C1 segment of cervical spinal cord (tissue), 14 donors: Measurements from ENCODE around the gene PRLR.
"Not testable (repeated sequence)": the region's sequence is repeated elsewhere in the genome, so short reads cannot be mapped to it uniquely, and the experiment has no call there.

Experiments
- DNase-seq, 14 donors: peaks; one replicate each; lab custom pipeline; 2025; lab: John Stamatoyannopoulos, UW

Gene PRLR

DNA sequence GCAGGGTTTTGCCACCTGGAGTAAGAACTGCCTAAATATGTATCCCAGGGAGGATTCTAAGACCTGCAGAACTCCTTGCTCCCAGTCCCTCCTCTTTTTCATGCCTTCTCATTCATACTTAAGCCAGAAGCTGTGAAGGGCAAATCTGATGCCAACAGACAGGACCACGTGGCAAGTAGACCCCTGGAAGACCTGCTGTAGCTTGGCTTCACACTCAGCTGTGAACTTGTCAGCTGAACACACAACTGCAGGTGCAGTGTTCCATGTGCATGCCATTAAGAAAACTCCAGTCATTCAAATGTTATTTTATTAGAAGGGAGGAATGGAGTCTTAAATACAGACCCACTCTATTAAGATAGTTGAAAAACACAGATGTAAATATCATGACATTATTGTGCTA lies 103.3 kb downstream of the PRLR start:
- DNase-seq = no peak

DNA sequence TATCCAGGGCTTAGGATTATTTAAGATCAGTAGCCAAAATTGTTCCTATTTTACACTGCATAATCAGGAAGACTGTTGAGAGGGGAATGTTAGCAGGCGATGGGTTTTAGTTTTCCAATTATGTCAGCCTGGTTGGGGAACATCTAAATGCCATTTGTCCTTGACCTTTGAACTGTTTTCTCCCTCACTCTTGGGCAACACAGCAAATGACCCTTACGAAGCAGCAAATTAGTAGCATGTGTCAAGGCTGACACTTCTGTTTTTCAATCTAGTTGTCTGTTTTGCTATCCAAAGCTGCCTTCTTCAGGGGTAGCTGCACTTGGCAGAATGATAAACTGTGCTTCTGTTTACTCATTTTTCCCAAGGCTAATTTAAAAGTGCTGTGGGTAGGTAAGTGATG lies 104.5 kb downstream of the PRLR start:
- no peak for DNase-seq

DNA sequence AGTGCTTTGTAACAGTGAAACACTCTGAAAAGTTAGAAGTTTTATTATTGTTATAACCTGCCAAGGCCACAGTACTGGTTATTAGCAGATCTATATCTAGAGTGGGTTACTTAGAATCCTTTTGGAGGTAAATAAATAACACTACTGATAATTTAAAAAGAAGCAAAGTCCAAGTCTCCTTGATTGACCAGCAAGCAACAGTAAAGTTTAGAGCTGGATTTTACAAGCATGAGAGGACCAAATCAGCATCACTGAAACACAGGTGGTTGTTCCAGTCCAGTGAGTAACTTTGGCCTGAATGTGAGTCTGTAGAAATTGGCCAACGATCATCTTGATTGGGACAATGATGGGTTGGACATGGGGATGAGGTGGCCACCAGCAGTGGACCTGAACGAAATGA lies 105.4 kb downstream of the PRLR start:
- no peak for DNase-seq

DNA sequence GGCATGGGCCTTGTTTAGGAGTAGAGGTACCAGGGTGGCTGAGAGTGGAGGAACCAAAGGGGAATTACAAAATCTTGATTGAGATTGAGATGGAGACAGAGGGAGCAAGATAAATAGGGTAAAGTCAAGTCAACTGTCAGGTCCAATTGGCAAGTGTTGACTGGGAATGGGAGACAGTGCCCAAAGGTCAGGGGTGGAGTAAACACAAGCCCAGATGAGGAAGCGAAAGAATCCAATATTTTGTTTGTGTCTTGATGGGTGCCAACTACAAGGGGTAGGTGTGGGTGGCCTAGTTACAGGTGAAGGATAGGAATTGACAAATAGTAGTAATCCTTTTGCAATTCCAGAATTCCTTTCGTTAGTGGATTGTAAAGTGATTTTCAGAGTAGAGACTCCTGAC lies 107.5 kb downstream of the PRLR start:
- DNase-seq = no peak

DNA sequence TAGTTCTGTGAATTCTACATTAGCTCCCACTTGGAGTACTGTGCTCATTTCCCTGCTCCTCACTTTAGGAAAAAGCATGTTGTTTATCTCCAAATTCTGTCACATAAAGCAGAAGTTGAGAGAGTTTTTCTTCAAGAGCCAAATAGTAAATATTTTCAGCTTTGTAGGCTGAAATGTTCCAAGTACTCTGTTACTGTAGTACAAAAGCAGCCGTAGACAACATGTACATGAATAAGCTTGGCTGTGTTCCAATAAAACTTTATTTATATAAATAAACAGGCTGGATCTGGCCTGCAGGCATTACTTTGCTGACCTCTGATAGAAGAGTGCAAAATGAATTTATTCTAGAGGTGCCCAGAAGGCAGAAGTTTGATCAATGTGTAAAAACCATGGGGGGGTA lies 109.6 kb downstream of the PRLR start:
- DNase-seq = no peak

DNA sequence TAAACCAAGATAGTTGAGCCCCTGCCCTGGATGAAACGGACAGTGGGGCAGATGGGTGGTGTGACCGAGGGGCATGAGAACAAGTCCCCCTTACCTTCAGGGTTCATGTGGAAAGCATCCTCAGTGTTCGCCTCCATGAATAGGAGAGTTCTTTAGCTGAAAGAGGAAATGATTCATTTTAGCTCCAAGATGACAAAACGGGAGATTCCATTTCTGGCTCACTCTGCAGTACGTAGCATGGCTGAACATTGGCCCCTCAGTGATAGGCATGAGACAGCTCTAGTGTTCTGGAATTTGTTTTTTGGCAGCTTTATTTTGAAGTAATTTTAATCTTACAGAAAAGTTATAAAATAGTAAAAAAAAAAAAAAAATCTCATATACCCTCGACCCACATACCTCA lies 112.3 kb downstream of the PRLR start:
- DNase-seq = no peak

DNA sequence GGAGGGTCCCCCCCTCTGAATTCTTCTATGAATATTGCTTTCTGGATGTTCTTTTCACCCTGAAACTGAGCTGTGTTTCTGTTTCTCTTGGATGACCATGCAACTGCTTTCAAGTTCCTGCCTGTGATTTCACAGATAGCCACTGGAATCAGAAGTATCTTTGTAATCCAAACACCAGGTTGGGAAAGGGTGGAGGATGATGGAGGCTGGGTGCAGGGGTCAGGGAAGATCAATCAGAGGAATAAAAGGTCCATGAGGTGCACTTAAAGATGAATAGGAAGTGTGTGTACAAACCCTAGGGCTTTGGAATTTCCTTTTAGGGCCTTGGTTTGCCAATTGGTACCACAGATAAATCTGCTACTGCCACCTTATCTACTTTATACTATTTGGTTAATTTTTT lies 114.4 kb downstream of the PRLR start:
- no peak for DNase-seq

DNA sequence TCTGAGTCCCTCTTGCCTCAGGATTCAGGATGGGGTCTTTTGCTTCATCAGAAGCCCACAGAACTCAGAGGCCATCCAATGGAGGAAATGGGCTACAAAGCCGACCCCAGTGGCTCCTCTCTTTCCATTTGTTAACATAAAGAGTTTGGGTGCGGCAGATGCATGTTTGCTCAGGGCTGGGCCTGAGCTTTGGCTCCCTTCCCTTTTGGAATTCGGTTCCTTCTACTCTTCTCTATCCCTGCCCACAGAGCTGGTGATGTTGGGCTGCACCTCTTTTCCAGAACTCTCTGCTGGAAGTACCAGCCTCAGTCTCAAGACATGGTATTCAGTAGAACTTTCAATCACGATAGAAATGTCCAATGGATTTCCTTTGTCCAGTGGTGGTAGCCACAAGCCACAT lies 115.6 kb downstream of the PRLR start:
- DNase-seq = no peak

DNA sequence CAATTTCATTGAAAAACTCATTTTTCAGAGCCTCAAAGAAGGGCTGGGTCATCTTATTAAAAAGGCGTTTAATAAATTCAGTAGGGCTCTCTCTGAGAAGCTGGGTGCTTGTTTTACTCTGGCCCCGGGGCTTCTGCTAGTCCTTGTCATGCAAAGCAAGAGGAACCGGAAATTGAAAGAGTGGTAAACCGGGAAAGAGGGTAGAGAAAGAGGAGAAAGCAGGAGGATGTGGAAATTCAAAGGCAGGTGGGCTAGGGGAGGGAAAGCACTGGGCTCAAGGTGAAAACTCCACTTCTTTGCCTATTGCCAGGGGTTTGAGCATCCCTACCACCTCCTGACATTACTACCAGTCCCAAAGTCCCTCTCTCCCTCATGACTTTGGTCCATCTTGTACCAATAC lies 118.0 kb downstream of the PRLR start:
- DNase-seq = no peak

DNA sequence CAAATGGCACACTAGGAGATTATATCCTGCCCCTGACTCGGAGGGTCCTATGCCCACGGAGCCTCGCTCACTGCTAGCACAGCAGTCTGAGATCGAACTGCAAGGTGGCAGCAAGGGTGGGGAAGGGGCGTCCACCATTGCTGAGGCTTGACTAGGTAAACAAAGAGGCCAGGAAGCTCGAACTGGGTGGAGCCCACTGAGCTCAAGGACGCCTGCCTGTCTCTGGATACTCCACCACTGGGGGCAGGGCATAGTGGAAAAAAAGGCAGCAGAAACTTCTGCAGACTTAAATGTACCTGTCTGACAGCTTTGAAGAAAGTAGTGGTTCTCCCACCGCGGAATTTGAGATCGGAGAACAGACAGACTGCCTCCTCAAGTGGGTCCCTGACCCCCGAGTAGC lies 125.7 kb downstream of the PRLR start:
- not testable (repeated sequence) for DNase-seq

DNA sequence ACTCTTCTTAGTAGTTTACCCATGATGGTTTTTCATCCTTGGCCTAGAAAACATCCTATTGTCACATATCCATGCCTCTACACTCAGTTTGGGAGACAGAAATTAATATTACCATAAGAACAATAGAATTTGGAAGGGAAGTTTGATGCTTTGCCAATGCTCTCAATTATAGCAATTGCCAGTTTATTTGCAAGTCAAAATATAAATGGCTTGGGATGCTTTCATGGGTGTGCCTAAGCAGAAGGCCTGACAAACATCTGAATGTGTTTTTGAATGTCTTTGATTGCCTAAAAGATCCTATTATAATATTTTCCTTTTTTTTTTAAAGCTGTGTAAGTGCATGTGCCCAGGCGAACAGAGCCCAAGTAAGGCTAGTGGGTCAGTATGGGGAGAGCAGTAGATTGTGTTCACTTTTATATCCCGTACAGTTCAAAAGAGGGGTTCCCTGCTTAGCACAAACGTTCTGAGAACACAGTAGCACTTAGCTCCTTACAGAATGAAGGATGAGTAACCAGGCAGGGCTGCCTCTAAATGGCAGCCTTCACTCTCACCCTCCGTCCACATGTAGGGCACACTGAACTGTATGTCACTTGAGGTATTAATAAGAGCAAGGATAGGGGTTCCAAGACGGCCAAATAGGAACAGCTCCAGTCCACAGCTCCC lies 126.5 kb downstream of the PRLR start:
- DNase-seq = no peak

DNA sequence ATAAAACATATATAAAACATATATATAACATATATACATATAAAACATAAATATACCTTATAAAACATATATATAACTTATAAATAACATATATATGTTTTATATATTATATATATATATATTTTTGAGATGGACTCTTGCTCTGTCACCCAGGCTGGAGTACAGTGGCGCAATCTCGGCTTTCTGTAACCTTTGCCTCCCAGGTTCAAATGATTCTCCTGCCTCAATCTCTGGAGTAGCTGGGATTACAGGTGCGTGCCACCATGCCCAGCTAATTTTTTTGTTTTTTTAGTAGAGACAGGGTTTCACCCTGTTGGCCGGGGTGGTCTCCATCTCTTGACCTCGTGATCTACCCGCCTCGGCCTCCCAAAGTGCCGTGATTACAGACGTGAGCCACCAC lies 128.6 kb downstream of the PRLR start:
- DNase-seq = not testable (repeated sequence)

DNA sequence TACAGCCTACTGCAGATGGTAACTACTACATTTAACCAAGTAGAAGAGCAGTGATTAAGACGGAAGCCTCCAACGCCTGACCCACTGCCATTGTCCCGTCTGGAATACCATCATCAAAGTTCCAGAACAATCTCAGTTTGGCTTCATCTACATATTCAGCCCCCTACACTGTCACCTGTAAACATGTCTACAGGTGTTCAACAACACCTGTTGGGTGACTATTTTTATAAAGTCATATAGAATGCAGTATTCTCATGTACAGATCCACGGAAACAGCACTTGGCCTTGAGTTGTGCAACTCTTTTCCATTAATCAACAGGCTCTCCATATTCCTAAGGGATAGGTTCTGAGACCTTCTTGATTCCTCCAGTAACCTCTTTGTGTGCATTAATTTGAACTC lies 129.3 kb downstream of the PRLR start:
- no peak for DNase-seq

DNA sequence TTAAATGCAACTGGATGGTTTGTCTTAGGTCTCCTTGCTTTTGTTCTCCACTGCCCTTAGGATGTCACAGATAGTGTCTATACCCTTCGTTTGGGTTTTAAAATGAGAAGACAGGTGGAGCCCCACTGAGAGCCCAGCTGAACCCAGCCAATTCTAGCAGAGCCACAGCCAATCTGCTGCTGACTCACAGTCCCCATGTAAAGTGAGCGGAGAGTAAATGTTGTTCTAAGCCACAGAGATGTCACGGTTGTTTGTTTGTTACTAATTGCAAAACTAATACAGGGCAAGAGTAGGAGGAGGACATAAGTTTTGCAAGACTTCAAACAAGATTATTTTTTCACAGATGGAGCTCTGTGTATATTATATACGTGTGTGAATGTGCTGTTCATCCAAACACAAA lies 132.1 kb downstream of the PRLR start:
- no peak for DNase-seq

DNA sequence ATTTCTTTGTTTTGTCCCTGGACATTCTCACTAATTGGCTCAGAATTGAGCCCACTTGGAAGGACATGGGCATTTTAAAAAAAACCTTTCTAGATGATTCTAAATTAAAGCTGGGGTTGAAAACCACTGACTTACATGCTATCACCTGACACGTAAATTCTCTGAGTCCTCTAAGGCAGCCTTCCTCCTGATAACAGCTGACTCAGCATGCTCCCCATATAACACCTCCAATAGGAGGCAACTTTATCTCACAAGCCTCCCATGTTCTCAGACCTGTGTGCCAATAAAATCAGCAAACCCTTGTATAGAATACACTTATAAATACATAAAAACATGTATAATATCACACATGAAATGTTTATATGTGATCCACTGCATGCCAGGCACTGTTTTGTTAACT lies 133.4 kb downstream of the PRLR start:
- no peak for DNase-seq

DNA sequence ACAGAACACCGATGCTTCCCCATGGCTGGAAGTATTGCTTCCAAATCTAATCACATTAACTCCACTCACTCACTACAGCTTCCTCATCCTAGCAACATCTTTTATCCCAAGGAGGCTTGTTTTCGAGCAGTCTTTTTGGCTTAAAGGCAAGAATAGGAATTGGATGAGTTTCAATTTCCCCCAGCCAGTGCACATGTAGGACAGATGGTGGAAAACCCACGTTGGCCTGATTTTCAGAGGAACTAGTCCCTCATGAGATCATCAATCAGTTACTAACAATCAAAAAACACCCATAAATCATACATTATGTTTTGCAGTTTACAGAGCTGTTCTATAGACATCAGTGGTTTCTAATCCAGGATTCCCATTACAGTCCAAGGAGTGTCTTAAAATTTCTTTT lies 134.1 kb downstream of the PRLR start:
- no peak for DNase-seq

DNA sequence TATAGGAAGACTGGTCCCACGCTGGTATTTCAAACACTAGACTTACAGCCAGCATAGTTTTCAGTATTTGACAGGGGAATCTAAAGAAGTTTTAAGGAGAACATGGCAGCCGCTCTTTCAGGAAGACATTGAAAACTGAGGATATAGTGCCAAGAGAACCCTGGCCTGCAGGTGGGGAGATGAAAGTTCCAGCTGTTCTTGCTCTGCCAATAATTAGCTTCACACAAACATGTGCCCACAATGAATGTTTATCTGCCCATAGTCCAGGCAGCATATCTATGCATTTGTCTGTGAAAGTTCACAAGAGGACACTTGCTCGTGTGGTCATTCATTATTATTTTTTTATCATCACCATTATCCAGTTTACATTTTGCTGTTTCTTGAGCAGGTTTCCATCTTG lies 134.9 kb downstream of the PRLR start:
- DNase-seq = no peak

DNA sequence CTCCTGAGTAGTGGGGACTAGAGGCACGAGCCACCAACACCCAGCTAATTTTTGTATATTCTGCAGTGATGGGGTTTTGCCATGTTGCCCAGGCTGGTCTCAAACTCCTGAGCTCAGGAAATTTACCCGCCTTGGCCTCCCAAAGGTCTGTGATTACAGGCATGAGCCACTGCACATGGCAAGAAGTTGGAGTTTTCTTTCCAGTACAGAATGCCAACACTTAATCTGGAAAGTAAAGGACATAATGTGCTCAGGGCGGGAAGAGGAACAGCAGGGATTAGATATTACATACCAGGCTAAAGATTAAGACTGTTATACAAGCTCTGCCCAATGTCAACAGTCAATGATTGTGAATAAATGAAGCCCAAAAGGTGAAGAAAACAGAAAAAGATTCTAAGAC lies 135.3 kb downstream of the PRLR start:
- DNase-seq = no peak

DNA sequence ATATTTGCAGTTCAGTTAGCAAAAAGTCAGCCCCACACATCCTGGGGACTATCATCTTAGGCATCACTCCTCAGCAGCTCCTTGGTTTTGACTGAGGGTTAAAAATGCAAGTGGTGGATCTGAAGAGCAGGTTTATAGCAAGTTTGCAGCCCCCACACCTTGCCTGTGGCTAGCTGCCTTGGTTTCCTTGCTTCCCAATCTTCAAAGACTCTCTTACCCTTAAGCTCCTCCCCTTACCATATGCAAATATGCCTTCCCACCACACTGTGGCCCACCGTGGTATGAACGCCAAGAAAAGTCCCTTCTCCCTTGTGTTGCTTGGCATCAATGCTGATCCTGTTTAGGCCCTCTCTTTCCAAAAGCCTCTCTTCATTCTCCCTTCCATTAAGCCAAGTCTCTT lies 137.6 kb downstream of the PRLR start:
- no peak for DNase-seq

DNA sequence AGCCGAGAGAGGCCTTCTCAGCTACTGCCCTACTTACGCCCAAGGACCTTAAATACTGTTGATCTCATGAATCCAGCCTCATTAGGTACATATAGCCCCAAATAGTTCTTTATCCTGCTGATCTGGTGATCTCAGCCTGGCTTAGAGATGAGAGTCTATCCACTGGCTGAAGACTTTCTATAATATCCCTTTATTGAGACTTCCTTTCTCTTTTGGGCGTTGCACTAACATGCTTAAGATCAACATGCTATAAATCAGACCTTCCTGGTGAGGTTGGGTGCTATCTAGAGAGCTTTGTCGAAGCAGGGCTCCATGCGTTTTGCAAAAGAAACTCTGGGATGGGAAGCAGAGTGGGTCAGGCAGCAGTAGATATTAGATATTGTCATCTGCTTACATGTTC lies 138.6 kb downstream of the PRLR start:
- DNase-seq = no peak

DNA sequence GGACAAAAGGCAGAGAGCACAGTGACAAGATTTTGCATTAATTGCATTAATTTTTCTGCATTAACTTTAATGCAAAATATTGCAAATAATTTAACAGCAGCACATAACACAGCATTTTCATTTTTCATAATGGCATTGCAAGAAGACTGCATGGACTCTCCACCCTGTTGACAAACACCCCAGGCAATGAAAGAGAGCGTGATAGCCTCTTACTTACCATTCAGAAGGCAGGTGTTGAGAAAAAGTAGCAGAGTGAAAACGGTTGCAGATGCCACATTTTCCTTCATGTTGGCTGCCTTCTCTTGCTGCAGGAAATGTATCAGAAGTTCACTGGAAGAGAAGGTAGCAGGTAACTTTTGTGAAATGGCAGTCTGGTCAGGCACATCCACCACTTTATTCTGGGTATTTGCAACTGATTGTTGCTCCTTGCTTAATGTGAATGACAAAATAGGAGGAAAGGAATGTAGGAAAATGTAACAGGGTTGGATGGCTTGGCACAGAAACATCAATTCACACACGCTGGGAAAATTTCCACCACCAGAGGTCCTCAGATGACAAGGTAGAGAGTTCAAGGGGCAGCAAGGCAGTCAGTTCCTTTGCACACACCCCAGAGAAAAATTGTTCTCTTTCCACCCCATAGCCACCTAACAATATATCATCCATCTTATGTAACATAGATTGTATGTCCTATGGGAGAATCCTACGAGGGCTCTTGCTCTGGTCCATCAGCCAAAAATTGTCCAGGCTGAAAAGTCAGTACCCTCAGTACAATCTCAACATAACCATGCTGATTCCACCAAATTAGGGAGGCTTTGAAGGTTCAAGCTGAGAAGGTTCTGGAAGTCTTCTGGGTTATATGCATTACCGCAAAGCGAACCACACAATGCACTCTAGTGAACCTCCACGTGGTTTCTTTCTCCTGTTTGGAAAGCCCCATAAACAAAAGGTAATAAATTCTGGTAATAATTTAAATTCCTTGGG lies 140.7 kb downstream of the PRLR start:
- DNase-seq = peak in 7 of 14 donors; percentile 1 to 33 (median 15)

DNA sequence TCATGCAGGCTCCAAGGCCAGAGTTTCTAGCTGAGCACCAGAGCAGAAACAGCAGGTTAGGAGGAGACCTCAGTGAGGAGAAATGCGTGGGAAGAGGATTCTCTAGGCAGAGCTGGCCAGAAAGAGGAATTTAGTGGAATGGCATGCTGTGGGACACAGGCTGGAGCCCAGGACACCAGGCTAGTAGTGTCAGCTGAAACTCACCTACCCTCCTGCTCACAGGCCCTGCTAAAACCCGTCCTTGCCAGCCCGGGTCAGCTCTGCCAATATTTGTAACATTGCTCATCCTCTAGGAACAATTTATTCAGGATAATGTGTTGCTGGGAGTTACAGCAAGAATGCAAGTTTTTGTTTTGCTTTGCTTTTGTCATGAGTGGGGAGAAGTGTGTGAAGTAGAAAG lies 142.3 kb downstream of the PRLR start:
- DNase-seq = no peak

DNA sequence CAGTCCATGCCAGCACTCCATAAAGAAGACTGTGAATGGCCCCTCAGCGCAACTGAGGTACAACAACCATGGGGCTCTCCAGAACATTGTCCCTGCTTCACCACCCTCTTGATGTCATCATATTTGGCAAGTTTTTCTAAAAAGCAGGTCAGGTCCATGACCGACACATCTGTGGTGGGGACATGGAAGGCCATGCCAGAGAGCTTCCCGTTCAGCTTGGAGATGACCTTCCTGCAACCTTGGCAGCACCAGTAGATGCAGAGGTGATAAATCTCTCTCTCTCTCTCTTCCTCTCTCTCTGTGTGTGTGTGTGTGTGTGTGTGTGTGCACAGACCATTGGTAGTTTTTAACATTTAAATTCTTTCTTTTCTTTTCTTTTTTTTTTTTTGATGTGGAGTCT lies 147.1 kb downstream of the PRLR start:
- no peak for DNase-seq
